K562 (cell line): Measurements from ENCODE around the gene CSNK1A1. TPM values are rescaled to one million over a fixed set of nuclear protein-coding genes. Genes with fewer than 3 reads are reported as not detected.

Experiments
- CEBPB ChIP-seq: fragments of 450-650 bp; IDR thresholded peaks from 2 replicates; pipeline ENCODE4 v1.6.1; 2016; ENCODE audit warnings: missing genetic modification characterization, missing compliant biosample characterization
- DNMT1 ChIP-seq: fragments of 450-650 bp; IDR thresholded peaks from 2 replicates; pipeline ENCODE4 v1.6.1; 2016; ENCODE audit warnings: antibody characterized with exemption, mild to moderate bottlenecking
- ETV1 ChIP-seq: fragments of 450-650 bp; conservative IDR thresholded peaks from 2 replicates; pipeline ENCODE4 v1.6.1; 2016; ENCODE audit warnings: missing genetic modification characterization, control low read depth, low read depth, missing compliant biosample characterization
- FOS ChIP-seq: IDR thresholded peaks from 3 replicates; pipeline ENCODE4 v1.6.1; 2011; ENCODE audit not compliant: insufficient read length; ENCODE audit errors: extremely low read depth
- IRF2 ChIP-seq: sonication (generic); formaldehyde crosslinking; IDR thresholded peaks from 2 replicates; pipeline ENCODE4 v1.8.1; 2022; ENCODE audit warnings: mild to moderate bottlenecking, missing genetic modification reagents
- MAFG ChIP-seq: fragments of 450-650 bp; conservative IDR thresholded peaks from 2 replicates; pipeline ENCODE4 v1.6.1; 2016; ENCODE audit warnings: missing genetic modification characterization, missing compliant biosample characterization
- NFXL1 ChIP-seq: fragments of 450-650 bp; formaldehyde crosslinking; IDR thresholded peaks from 2 replicates; pipeline ENCODE4 v1.4.0; 2021; ENCODE audit warnings: mild to moderate bottlenecking
- POLR2AphosphoS2 ChIP-seq: IDR thresholded peaks from 2 replicates; pipeline ENCODE4 v1.6.1; 2012; ENCODE audit warnings: low read length, improper control_type of control experiment
- ZBTB17 ChIP-seq: fragments of 450-650 bp; formaldehyde crosslinking; IDR thresholded peaks from 2 replicates; pipeline ENCODE4 v1.4.0; 2020; ENCODE audit warnings: mild to moderate bottlenecking
- ZNF140 ChIP-seq: fragments of 250-450 bp; sonication (Bioruptor Pico); IDR thresholded peaks from 2 replicates; pipeline ENCODE4 v1.8.0; 2021; ENCODE audit warnings: moderate library complexity, mild to moderate bottlenecking, inconsistent platforms
- ZNF707 ChIP-seq: fragments of 250-450 bp; sonication (Bioruptor Pico); conservative IDR thresholded peaks from 2 replicates; pipeline ENCODE4 v1.8.0; 2022; ENCODE audit warnings: inconsistent platforms, mild to moderate bottlenecking, moderate library complexity
- polyA plus RNA-seq, 8 experiments: library from polyadenylated mRNA; depleted of rRNA in 4 of 8; stranded (reverse) in 5 of 8; unstranded in 3 of 8; fragments of >200 nt; fragmentation: Nextera tagmentation in 2 of 8; fragmentation: Illumina TruSeq in 1 of 8; extraction: Ambion mirVana in 2 of 8; extraction: Trizol in 1 of 8; gene quantifications; 2 replicates each; pipeline versions ENCODE4 v1.2.1 to v1.2.3, GENCODE V29; 2011 to 2014; ENCODE audit warnings: inconsistent platforms in 1 of 8, missing spikeins in 1 of 8
- total RNA-seq, 7 experiments: library from RNA; depleted of rRNA in 6 of 7; stranded (reverse); fragments of >200 nt in 6 of 7; fragmentation: Illumina TruSeq in 2 of 7; extraction: Trizol in 2 of 7; gene quantifications; 2 replicates each; pipeline versions ENCODE4 v1.2.1 to v1.2.3, GENCODE V29; 2011 to 2021; ENCODE audit warnings: low replicate concordance in 1 of 7
- TF ChIP-seq, protein P1 (sequence below), 2 experiments: fragments of 450-650 bp in 1 of 2; sonication (generic) in 1 of 2; formaldehyde crosslinking in 1 of 2; IDR thresholded peaks; 2 replicates each; pipeline versions ENCODE4 v1.7.1 to v1.9.0; 2016 to 2022; ENCODE audit warnings: inconsistent platforms in 1 of 2, mild to moderate bottlenecking in 1 of 2, missing genetic modification reagents in 1 of 2
- TF ChIP-seq, protein P2 (sequence below), 2 experiments: fragments of 450-650 bp in 1 of 2; sonication (generic) in 1 of 2; formaldehyde crosslinking in 1 of 2; IDR thresholded peaks in 1 of 2; conservative IDR thresholded peaks in 1 of 2; 2 replicates each; pipeline versions ENCODE4 v1.6.1 to v1.8.1; 2016 to 2023; ENCODE audit warnings: mild to moderate bottlenecking in 2 of 2, moderate library complexity in 2 of 2, inconsistent platforms in 1 of 2, missing genetic modification reagents in 1 of 2
- TF ChIP-seq, protein P3 (sequence below), 2 experiments: fragments of 150-350 bp in 1 of 2; IDR thresholded peaks; 2 replicates each; pipeline ENCODE4 v1.6.1; 2012 to 2016; ENCODE audit warnings: low read depth in 2 of 2, low read length in 2 of 2, mild to moderate bottlenecking in 1 of 2, moderate library complexity in 1 of 2

Gene CSNK1A1
- total and polyA plus RNA-seq, 9 of the 15 experiments (the other 6 are each of a cell fraction or from before 2014, with no cell fraction given): 49.1 to 196 (median 154) TPM

DNA sequence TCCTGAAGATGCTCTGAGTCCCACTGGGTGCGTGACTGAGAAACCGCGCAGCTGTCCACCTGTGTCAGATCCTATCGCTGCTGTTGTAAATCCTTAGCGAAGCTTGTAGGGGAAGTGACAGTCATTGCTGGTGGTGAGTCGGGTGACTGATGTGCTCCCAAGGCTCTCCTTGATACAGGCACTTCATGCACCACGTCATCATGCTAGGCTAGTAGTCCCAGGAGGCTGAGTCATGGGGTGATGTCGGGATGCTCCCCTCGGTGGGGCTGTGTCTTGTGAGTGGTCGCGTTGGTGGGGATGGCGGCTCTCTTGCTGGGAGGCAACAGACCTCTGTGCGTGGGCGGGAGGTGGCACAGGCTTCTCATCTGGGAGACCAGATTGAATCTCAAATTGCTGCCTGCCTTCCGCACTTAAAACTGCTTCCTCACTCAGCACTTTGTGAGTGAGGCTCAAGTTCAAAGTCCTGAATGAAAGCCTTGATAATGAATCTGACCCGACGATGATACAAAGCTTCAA is 84.7 kb downstream of the CSNK1A1 start (continued):
- TF ChIP-seq, protein P1, sequence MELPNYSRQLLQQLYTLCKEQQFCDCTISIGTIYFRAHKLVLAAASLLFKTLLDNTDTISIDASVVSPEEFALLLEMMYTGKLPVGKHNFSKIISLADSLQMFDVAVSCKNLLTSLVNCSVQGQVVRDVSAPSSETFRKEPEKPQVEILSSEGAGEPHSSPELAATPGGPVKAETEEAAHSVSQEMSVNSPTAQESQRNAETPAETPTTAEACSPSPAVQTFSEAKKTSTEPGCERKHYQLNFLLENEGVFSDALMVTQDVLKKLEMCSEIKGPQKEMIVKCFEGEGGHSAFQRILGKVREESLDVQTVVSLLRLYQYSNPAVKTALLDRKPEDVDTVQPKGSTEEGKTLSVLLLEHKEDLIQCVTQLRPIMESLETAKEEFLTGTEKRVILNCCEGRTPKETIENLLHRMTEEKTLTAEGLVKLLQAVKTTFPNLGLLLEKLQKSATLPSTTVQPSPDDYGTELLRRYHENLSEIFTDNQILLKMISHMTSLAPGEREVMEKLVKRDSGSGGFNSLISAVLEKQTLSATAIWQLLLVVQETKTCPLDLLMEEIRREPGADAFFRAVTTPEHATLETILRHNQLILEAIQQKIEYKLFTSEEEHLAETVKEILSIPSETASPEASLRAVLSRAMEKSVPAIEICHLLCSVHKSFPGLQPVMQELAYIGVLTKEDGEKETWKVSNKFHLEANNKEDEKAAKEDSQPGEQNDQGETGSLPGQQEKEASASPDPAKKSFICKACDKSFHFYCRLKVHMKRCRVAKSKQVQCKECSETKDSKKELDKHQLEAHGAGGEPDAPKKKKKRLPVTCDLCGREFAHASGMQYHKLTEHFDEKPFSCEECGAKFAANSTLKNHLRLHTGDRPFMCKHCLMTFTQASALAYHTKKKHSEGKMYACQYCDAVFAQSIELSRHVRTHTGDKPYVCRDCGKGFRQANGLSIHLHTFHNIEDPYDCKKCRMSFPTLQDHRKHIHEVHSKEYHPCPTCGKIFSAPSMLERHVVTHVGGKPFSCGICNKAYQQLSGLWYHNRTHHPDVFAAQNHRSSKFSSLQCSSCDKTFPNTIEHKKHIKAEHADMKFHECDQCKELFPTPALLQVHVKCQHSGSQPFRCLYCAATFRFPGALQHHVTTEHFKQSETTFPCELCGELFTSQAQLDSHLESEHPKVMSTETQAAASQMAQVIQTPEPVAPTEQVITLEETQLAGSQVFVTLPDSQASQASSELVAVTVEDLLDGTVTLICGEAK (IDR thresholded peaks at IDR 0.05): no peak
- TF ChIP-seq, protein P1 (CRISPR knock-in tag; IDR thresholded peaks at IDR 0.05): no peak
- TF ChIP-seq ZBTB17 (CRISPR knock-in tag): 0 out of 2 replicates have a peak, but pooled peaks have one; percentile 48
- TF ChIP-seq IRF2 (CRISPR knock-in tag): no peak
- TF ChIP-seq, protein P2, sequence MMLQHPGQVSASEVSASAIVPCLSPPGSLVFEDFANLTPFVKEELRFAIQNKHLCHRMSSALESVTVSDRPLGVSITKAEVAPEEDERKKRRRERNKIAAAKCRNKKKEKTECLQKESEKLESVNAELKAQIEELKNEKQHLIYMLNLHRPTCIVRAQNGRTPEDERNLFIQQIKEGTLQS (IDR thresholded peaks at IDR 0.05): peak; percentile 95
- TF ChIP-seq, protein P2 (CRISPR knock-in tag; conservative IDR thresholded peaks at IDR 0.05): peak; percentile 78
- TF ChIP-seq MAFG (tag): peak; percentile 86
- no peak for TF ChIP-seq DNMT1
- peak; percentile 34; the same call in 1 of the 2 replicates for TF ChIP-seq ETV1 (tag)
- TF ChIP-seq CEBPB (tag): no peak
- TF ChIP-seq, protein P3, sequence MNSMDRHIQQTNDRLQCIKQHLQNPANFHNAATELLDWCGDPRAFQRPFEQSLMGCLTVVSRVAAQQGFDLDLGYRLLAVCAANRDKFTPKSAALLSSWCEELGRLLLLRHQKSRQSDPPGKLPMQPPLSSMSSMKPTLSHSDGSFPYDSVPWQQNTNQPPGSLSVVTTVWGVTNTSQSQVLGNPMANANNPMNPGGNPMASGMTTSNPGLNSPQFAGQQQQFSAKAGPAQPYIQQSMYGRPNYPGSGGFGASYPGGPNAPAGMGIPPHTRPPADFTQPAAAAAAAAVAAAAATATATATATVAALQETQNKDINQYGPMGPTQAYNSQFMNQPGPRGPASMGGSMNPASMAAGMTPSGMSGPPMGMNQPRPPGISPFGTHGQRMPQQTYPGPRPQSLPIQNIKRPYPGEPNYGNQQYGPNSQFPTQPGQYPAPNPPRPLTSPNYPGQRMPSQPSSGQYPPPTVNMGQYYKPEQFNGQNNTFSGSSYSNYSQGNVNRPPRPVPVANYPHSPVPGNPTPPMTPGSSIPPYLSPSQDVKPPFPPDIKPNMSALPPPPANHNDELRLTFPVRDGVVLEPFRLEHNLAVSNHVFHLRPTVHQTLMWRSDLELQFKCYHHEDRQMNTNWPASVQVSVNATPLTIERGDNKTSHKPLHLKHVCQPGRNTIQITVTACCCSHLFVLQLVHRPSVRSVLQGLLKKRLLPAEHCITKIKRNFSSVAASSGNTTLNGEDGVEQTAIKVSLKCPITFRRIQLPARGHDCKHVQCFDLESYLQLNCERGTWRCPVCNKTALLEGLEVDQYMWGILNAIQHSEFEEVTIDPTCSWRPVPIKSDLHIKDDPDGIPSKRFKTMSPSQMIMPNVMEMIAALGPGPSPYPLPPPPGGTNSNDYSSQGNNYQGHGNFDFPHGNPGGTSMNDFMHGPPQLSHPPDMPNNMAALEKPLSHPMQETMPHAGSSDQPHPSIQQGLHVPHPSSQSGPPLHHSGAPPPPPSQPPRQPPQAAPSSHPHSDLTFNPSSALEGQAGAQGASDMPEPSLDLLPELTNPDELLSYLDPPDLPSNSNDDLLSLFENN (IDR thresholded peaks at IDR 0.05; ENCODE audit: low read depth in 2 of 2, low read length in 2 of 2): peak in 1 of 2 experiments; percentile 18; a peak in 1 of 4 replicates
- TF ChIP-seq POLR2AphosphoS2: no peak
- TF ChIP-seq NFXL1 (CRISPR knock-in tag): no peak
- TF ChIP-seq ZNF707 (CRISPR knock-in tag): no peak
- no peak for TF ChIP-seq ZNF140 (CRISPR knock-in tag)
- peak; percentile 16 for TF ChIP-seq FOS
